Activated naive CD8-positive, alpha-beta T cell (primary cell): ENCODE measurements around the gene FASN.

Experiments used
- H3K27ac Mint-ChIP-seq: one replicate; pipeline ENCODE4 v1.8.0; 2021; ENCODE audit warnings: mixed read lengths
- H3K27me3 Mint-ChIP-seq: one replicate; pipeline ENCODE4 v1.8.0; 2021; ENCODE audit warnings: mixed read lengths
- H3K36me3 Mint-ChIP-seq: one replicate; pipeline ENCODE4 v1.8.0; 2021; ENCODE audit warnings: mixed read lengths
- H3K4me1 Mint-ChIP-seq: one replicate; pipeline ENCODE4 v1.8.0; 2021; ENCODE audit warnings: low read depth, mixed read lengths
- H3K4me3 Mint-ChIP-seq: one replicate; pipeline ENCODE4 v1.8.0; 2021; ENCODE audit warnings: mild to moderate bottlenecking, mixed read lengths
- H3K9me3 Mint-ChIP-seq: one replicate; pipeline ENCODE4 v1.8.0; 2021; ENCODE audit warnings: low read depth, mixed read lengths

The FASN gene

DNA sequence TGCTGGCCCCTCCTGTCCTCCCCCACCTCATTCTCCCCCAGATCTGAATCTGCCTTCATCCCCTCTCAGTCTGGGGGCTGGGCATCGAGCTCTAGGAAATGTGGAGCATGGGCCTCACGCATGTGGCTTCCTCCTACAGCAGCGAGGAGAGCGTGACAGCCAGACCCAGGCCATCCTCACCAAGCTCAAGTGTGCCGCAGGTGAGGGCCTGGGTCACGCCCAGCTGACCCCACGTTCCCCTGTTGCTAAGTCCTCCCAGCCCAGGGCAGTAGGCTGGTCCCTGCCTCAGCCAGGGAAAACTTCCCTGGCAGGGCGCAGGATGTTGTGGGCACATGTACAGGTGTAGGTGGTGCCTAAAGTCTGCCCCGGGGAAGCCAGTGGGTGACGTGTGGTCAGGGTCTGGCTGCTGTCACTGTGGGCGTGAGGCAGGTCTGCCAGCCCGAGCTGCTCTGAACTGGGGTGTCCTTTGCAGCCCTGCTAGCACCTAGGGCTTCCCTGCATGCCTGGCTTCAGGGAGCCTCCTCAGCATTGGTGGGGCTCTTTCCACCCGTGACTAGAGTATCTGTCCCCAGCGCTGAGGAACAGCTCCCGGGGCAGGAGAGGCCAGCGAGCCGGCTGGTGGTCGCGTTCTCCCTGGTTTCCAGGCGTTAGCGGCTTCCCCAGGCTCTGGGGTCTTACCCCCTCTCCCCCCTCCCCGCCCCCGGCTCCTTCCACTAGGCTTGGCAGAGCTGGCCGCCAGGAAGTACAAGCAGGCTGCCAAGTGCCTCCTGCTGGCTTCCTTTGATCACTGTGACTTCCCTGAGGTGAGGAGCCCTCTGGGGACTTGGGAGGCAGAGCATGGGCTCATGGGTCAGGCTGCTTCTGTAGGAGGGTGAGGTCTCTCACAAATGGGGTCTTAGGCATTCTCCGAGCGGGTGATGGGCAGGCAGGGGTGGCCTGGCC is 42.7 kb downstream of the FASN start:
- no peaks in the 10 kb centered on the region for H3K9me3 Mint-ChIP-seq
- peaks cover 11% of the 10 kb centered on the region for H3K4me1 Mint-ChIP-seq
- no peaks in the 10 kb centered on the region for H3K36me3 Mint-ChIP-seq
- no peaks in the 10 kb centered on the region for H3K27me3 Mint-ChIP-seq
- no peak overlapping the region for H3K27ac Mint-ChIP-seq
- H3K4me3 Mint-ChIP-seq = peak overlapping the region; percentile 13

DNA sequence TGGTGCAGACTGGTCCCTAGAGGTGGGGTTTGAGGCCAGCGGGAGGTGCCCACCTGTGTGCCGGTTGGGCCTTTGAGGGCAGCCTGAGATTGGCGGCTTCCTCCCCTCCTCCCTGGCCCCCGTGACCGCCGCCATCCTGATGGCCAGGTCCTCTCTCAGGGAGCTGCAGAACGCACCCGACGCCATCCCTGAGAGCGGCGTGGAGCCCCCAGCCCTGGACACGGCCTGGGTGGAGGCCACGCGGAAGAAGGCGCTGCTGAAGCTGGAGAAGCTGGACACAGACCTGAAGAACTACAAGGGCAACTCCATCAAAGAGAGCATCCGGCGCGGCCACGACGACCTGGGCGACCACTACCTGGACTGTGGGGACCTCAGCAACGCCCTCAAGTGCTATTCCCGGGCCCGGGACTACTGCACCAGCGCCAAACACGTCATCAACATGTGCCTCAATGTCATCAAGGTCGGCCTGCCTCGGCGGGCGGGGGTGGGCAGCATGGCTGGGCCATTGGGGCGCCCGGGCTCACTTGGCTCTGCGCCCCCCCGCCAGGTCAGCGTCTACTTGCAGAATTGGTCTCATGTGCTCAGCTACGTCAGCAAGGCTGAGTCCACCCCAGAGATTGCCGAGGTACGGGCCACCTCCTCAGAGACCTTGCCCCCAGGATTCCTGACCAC is 43.5 kb downstream of the FASN start:
- Mint-ChIP-seq H3K27me3 (no peaks in the 10 kb centered on the region), H3K27ac (no peak overlapping the region), H3K4me3 (peak overlapping the region; percentile 13), H3K4me1 (peaks cover 12% of the 10 kb centered on the region), H3K36me3 (no peaks in the 10 kb centered on the region), H3K9me3 (no peaks in the 10 kb centered on the region)

DNA sequence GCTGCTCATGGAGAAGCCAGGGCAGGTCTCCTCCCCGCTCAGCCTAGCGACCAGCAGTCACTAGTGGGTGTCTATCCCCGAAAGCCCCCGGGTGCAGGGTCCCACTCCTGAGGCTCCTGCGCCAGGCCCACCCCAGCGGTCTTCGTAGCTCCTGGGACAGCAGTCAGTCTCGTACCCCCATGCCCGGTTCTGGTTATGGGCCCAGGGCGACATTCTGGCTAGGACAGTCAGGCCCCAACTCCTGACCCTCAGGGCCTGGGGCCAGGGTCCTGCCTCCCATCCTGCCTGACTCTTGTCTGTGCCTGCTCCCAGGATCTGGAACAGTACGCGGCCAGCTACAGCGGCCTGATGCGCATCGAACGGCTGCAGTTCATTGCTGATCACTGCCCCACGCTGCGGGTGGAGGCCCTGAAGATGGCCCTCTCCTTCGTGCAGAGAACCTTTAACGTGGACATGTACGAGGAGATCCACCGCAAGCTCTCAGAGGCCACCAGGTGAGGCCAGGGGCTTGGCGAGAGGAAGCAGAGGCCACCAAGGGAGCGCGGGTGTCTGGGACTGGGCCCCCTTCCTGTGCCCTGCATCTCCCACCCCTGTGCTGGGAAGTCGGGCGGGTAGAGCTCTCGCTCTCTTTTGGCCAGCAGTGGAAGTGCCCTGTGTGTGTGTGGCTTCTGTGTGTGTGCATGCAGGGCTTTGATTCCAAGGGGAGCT is 44.3 kb downstream of the FASN start:
- peak overlapping the region; percentile 84 for H3K4me3 Mint-ChIP-seq
- no peaks in the 10 kb centered on the region for H3K36me3 Mint-ChIP-seq
- no peaks in the 10 kb centered on the region for H3K27me3 Mint-ChIP-seq
- no peak overlapping the region for H3K27ac Mint-ChIP-seq
- peaks cover 12% of the 10 kb centered on the region for H3K4me1 Mint-ChIP-seq
- no peaks in the 10 kb centered on the region for H3K9me3 Mint-ChIP-seq

DNA sequence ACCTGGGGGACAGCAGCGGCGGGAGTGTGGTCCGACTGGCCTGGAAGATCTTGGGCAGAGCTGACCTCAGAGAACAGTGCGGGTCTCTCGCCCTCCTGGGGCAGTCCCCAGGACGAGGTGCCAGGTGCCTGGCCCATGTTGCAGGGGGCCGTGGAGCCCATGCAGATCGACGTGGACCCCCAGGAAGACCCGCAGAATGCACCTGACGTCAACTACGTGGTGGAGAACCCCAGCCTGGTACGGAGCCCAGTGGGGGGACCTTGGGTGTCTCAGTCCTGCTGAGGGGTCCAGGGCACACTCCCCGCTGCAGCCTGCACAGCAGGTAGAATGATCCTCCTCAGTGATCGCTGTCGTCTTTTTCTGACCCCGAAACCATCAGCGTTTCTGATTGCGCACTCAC is 44.9 kb downstream of the FASN start:
- Mint-ChIP-seq H3K27me3 (no peaks in the 10 kb centered on the region), H3K4me1 (peaks cover 12% of the 10 kb centered on the region), H3K27ac (no peak overlapping the region), H3K36me3 (no peaks in the 10 kb centered on the region), H3K4me3 (peak overlapping the region; percentile 84), H3K9me3 (no peaks in the 10 kb centered on the region)

DNA sequence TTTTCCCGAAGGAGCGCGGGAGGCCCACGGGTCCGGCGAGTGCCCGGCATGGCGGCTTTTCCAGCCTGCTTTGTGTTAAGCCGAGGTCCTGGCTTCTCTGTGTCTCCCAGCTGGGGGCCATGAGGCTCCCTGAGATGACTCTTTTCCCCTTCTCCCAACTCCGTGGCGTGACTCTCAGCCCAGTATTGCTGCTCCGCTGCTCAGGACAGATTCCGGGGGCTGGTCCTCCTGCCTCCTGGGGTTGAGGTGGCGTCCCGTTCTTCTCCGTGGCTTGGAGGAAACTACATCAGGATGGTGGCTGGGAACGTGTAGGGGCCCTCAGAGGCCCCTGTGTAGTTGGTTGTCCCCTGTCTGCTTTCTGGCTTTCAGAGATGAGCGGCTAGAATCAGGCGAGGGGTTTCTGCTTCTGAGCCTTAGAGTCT is 45.4 kb downstream of the FASN start:
- no peaks in the 10 kb centered on the region for H3K27me3 Mint-ChIP-seq
- H3K36me3 Mint-ChIP-seq = no peaks in the 10 kb centered on the region
- no peak overlapping the region for H3K27ac Mint-ChIP-seq
- peak overlapping the region; percentile 84 for H3K4me3 Mint-ChIP-seq
- H3K4me1 Mint-ChIP-seq = peaks cover 12% of the 10 kb centered on the region
- H3K9me3 Mint-ChIP-seq = no peaks in the 10 kb centered on the region

DNA sequence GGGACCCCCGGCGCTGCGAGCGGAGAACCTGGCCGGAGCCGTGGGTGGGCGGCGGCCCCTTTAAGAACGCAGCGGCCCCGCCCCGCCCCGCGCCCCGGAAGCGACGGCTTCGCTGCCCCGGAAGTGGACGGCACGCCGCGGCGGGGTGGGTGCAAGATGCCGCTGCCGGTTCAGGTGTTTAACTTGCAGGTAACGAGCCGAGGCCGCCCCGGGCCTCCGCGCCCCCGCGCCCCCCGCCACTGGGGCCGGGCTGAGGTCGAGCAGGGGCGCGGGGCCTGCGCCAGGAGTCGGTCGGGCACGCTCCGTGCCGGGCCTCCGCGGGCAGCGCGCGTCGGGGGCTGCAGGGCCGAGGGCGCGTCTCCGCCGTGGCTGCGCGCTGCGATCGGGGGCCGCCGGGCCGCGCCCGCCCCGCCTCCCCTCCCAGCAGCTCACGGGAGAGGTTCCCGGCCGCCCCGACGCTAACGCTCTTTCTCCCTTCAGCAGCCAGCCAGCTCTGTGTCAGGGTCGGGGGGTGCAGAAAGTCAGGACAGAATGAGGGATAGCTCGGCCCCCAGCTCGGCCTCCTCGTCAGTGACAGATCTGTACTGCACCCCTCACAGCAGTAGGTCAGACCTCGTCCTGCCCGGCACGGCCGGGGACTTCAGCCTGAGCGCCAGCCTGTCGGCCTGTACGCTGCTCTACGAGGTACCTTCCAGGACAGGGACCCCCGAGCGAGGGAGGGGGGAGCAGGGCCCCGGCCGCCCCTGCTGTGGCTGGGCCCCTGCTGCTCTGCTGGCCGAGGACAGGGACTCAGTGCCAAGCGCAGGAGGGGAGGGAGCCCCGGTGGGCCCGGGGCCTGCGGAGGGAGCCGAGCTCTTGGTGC is 46.0 kb downstream of the FASN start, which contains the start of the genes GPS1 and RFNG:
GPS1 (plus strand) TSS at position 123 of the 862 bp plus-strand sequence; CDS start at position 157, 34 bp downstream.
RFNG (minus strand) TSS at position 36 of the 862 bp plus-strand sequence. CDS start 45 bp downstream, outside the sequence.
- H3K4me3 Mint-ChIP-seq = peak within 1 kb of the TSS; percentile 88
- peaks cover 13% of the 10 kb centered on the region for H3K4me1 Mint-ChIP-seq
- no peaks in the 10 kb centered on the region for H3K27me3 Mint-ChIP-seq
- no peaks in the 10 kb centered on the region for H3K36me3 Mint-ChIP-seq
- H3K27ac Mint-ChIP-seq = peak within 1 kb of the TSS; percentile 79
- no peaks in the 10 kb centered on the region for H3K9me3 Mint-ChIP-seq

DNA sequence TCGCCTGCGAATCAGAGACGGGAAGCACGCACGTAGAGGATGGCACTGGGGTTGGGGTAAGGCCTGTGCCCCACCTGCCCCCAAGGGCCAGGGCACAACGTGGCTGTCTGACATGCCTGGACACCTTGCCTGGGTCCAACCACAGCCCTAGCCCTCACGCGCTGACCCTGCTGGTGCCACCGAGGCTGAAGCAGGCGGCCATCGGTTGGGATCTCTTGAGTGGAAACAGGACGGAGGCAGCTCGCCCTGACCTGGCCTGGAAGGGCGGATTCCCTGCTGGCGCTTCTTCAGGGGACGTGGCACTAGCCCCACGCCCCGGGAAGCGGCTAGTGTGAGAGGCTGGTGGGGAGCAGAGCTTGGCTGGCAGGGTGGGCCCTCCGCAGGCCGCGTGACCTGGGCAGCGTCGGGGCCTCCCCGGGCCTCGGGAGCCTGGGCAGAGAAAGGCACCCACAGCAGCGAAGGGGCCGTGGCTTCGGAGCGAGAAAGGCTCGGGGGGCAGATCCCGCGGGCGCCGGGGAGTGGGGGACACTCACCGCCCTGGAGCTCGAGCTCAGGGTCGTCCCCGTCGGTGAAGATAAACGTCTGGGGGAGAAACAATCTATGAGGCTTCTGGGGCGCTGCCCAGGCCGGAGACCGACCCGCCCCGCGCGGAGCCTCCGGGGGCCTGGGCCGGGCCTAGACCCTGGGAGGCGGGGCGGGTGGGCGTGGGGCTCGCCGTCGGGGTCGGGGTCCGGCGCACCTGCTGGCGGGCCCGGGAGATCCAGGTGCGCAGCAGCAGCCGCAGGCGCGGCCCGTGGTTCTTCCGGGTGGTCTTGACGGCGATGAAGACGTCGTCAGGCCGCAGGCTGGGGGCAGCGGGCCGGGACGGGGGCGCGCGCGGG is 47.0 kb downstream of the FASN start:
- Mint-ChIP-seq H3K4me3 (peak overlapping the region; percentile 83), H3K36me3 (no peaks in the 10 kb centered on the region), H3K27ac (peak overlapping the region; percentile 8), H3K27me3 (no peaks in the 10 kb centered on the region), H3K9me3 (no peaks in the 10 kb centered on the region), H3K4me1 (peaks cover 13% of the 10 kb centered on the region)

DNA sequence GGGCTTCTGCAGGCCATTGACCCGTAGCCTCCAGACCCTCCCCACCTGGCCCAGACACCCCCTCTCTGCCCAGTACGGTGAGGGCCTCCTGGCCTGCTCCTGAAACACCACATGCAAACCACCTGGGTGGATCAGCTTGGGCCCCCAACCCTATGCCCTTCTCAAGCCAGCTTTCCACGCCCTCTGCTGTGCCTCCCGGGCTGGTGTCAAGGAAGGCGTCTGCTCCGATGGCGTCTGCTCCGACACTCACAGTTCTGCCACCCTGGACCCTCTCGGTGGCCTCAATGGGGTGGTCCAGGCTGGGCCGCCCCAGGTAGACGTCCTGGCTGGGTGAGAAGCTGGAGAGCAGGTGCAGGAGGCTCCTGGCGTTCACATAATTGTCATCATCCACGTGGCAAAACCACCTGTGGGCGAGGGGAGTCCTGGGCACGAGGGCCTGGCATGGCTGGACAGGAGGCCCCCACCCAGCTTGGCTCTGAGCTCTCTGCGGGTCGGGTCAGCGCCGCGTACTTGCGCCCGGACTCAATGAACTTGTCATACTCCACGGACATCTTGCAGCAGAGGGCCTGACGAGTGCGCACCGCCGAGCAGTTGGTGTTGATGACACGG is 47.8 kb downstream of the FASN start:
- Mint-ChIP-seq H3K4me1 (peaks cover 13% of the 10 kb centered on the region), H3K9me3 (no peaks in the 10 kb centered on the region), H3K4me3 (peak overlapping the region; percentile 83), H3K36me3 (no peaks in the 10 kb centered on the region), H3K27ac (no peak overlapping the region), H3K27me3 (no peaks in the 10 kb centered on the region)

DNA sequence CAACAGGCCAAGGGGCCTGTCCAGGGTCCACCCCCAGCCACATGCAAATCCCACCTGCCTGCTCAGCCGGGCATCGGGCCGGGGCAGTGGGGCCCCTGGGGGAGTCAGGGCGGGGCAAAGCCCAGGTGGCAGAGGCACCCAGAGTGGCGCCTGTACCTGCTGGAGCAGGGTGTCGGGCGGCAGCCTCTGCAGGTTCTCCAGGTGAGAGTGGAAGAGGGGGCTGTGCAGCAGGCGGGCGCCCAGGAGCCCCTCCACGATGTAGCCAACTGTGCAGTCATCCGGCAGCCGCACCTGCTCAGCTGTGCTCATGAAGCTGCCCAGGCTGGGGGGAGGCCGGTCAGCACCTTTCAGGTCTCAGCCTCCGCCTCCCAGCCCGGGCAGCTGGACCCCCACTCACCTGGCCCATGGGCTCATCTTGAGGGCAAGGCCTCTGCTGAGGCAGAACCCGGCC is 48.5 kb downstream of the FASN start:
- no peaks in the 10 kb centered on the region for H3K36me3 Mint-ChIP-seq
- no peak overlapping the region for H3K27ac Mint-ChIP-seq
- H3K4me3 Mint-ChIP-seq = no peak overlapping the region
- H3K9me3 Mint-ChIP-seq = no peaks in the 10 kb centered on the region
- no peaks in the 10 kb centered on the region for H3K27me3 Mint-ChIP-seq
- H3K4me1 Mint-ChIP-seq = peaks cover 13% of the 10 kb centered on the region

DNA sequence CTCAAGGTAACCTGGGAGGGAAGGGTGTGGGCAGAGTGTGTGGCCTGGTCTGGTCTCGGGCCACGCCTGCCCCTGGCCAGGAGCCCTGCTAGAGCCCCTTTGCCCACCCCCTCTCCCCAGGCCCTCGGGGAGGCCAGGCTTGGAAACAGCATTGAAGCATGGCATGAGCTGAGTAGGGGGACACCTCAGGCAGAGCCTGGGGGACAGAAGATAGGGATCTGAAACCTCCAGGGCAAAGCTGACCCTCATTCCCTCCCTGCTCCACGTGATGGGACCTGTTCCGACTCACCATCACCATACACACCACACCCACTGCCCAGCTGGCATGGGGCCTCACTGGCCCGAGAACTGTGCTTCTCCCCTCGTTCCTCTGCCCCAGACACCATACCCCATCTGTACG is 48.9 kb downstream of the FASN start:
- Mint-ChIP-seq H3K4me1 (peaks cover 13% of the 10 kb centered on the region), H3K4me3 (no peak overlapping the region), H3K36me3 (no peaks in the 10 kb centered on the region), H3K27ac (no peak overlapping the region), H3K9me3 (no peaks in the 10 kb centered on the region), H3K27me3 (no peaks in the 10 kb centered on the region)

DNA sequence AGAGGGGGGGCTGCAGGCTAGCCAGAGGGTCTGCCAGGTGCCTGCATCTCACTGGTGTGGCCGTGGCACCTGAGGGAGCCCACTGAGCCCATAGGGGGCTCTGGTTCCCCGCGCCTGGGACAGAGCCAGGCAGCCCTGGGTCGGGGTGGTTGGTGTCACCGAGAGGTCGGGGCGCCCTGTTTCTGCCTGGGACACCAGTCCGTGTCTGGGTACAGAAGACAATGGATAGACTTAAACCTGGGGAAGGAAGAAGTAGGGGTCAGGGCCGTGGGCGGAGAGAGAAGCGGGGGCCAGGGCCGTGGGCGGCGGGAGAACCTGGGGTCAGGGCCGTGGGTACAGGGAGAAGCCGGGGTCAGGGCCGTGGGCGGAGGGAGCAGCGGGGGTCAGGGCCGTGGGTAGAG is 49.5 kb downstream of the FASN start:
- H3K36me3 Mint-ChIP-seq = no peaks in the 10 kb centered on the region
- H3K4me3 Mint-ChIP-seq = no peak overlapping the region
- H3K4me1 Mint-ChIP-seq = peaks cover 11% of the 10 kb centered on the region
- no peak overlapping the region for H3K27ac Mint-ChIP-seq
- no peaks in the 10 kb centered on the region for H3K27me3 Mint-ChIP-seq
- no peaks in the 10 kb centered on the region for H3K9me3 Mint-ChIP-seq

DNA sequence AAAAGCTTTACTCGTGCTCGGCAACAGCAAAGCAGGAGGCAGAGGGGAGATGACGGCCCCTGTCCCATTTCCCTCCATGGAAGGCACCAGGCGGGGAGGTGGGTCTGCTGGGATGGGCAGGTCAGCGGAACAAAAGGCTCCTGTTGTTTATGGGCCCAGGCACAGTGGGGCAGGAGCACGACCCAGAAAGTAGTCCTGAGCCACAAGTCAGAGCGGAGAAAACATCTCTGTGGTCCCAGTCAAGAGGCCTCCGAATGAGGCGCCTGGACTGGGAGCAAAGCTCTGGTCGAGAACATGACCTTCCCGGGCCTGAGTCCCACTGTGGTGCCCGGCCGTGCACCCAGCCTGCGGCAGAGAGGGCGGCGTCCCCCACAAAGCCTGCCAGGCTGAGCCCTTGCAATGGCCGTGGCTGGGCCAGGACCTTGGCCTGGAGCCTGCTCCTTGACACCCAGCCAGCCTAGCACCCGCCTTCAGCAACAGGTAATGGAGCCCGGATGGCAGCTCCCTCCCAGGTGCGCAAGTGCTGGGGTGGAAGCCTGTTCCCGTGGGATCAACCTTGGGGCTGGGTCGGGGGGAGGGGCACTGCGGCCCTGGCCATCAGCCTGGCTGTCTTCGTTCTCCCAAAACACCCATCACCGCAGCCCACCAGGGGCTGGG is 50.0 kb downstream of the FASN start:
- H3K4me3 Mint-ChIP-seq = no peak overlapping the region
- no peak overlapping the region for H3K27ac Mint-ChIP-seq
- H3K9me3 Mint-ChIP-seq = no peaks in the 10 kb centered on the region
- no peaks in the 10 kb centered on the region for H3K27me3 Mint-ChIP-seq
- no peaks in the 10 kb centered on the region for H3K36me3 Mint-ChIP-seq
- H3K4me1 Mint-ChIP-seq = peaks cover 8% of the 10 kb centered on the region

DNA sequence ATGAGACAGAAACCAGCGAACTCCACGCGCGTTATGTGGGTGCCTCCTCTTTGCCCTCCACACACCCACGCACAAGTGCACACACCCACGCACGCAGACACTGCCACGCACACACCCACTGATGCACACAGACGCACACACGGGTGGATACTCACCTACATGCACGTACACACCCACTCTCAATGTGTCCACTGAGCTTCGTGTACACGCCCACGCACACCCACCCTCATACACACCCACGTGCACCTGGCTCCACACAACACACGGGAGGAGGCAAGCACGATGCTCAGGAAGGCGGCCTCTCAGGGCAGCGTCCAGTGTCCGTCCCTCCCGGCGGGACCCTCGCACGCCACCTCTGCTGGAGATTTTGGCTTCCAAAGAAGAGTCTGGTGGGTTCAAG is 50.7 kb downstream of the FASN start:
- no peaks in the 10 kb centered on the region for H3K9me3 Mint-ChIP-seq
- peak overlapping the region; percentile 30 for H3K4me3 Mint-ChIP-seq
- H3K4me1 Mint-ChIP-seq = peaks cover 8% of the 10 kb centered on the region
- no peaks in the 10 kb centered on the region for H3K27me3 Mint-ChIP-seq
- no peaks in the 10 kb centered on the region for H3K36me3 Mint-ChIP-seq
- H3K27ac Mint-ChIP-seq = no peak overlapping the region
